K562 (cell line): ENCODE results near the gene LCA5L. TPM values are rescaled to one million over a fixed set of nuclear protein-coding genes. Genes with fewer than 3 reads are reported as not detected.

Source experiments
- ATF7 ChIP-seq: fragments of 450-650 bp; IDR thresholded peaks from 2 replicates; pipeline ENCODE4 v1.7.1; 2014; ENCODE audit warnings: mild to moderate bottlenecking, moderate library complexity
- BCL6 ChIP-seq: fragments of 250-450 bp; sonication (Bioruptor Pico); IDR thresholded peaks from 2 replicates; pipeline ENCODE4 v1.4.0; 2020
- CCNT2 ChIP-seq: IDR thresholded peaks from 2 replicates; pipeline ENCODE4 v1.6.1; 2011; ENCODE audit warnings: borderline replicate concordance, low read depth, mild to moderate bottlenecking, moderate library complexity, mixed read lengths, low read length; ENCODE audit not compliant: insufficient read length; ENCODE audit errors: extremely low read depth
- CEBPB ChIP-seq: fragments of 450-650 bp; IDR thresholded peaks from 2 replicates; pipeline ENCODE4 v1.6.1; 2016; ENCODE audit warnings: missing genetic modification characterization, missing compliant biosample characterization
- CTCFL ChIP-seq: IDR thresholded peaks from 2 replicates; pipeline ENCODE4 v1.6.1; 2011; ENCODE audit warnings: borderline replicate concordance, low read depth, mild to moderate bottlenecking, moderate library complexity, low read length; ENCODE audit not compliant: insufficient read depth, poor library complexity, severe bottlenecking
- EP300 ChIP-seq: IDR thresholded peaks from 2 replicates; pipeline ENCODE4 v1.6.1; 2012; ENCODE audit warnings: low read length, improper control_type of control experiment
- FOSL1 ChIP-seq: fragments of 200-800 bp; sonication (Bioruptor generic); conservative IDR thresholded peaks from 2 replicates; pipeline ENCODE4 v1.6.1; 2016; ENCODE audit warnings: missing genetic modification characterization, missing compliant biosample characterization
- FOXM1 ChIP-seq, 2 experiments: fragments of 450-650 bp in 1 of 2; sonication (generic) in 1 of 2; formaldehyde crosslinking in 1 of 2; IDR thresholded peaks; 2 replicates each; pipeline versions ENCODE4 v1.6.1 to v1.9.0; 2017 to 2022; ENCODE audit warnings: low read depth in 2 of 2, mild to moderate bottlenecking in 2 of 2, missing genetic modification reagents in 1 of 2, moderate library complexity in 1 of 2
- HNRNPLL ChIP-seq: fragments of 200-400 bp; formaldehyde crosslinking; IDR thresholded peaks from 2 replicates; pipeline ENCODE4 v1.6.1; 2017; ENCODE audit warnings: low read length, low read depth, mild to moderate bottlenecking; ENCODE audit not compliant: poor library complexity, severe bottlenecking
- MEIS2 ChIP-seq: fragments of 450-650 bp; IDR thresholded peaks from 2 replicates; pipeline ENCODE4 v1.6.1; 2014; ENCODE audit warnings: mild to moderate bottlenecking; ENCODE audit not compliant: partially characterized antibody
- MTA1 ChIP-seq: fragments of 450-650 bp; IDR thresholded peaks from 2 replicates; pipeline ENCODE4 v1.6.1; 2017; ENCODE audit warnings: borderline replicate concordance
- NFATC3 ChIP-seq: fragments of 450-650 bp; IDR thresholded peaks from 2 replicates; pipeline ENCODE4 v1.6.1; 2017; ENCODE audit warnings: mild to moderate bottlenecking
- PBX2 ChIP-seq, 2 experiments: IDR thresholded peaks in 1 of 2; conservative IDR thresholded peaks in 1 of 2; 2 replicates each; pipeline ENCODE4 v1.6.1; 2016; ENCODE audit warnings: low read depth in 2 of 2, mild to moderate bottlenecking in 1 of 2, missing compliant biosample characterization in 1 of 2, missing genetic modification characterization in 1 of 2, moderate library complexity in 1 of 2
- PCBP1 ChIP-seq: fragments of 200-400 bp; formaldehyde crosslinking; IDR thresholded peaks from 2 replicates; pipeline ENCODE4 v1.6.1; 2018; ENCODE audit warnings: mild to moderate bottlenecking, low read depth, low read length; ENCODE audit not compliant: poor library complexity, severe bottlenecking
- SMAD2 ChIP-seq: fragments of 150-350 bp; IDR thresholded peaks from 2 replicates; pipeline ENCODE4 v1.6.1; 2014; ENCODE audit warnings: low read depth, mild to moderate bottlenecking, low read length
- STAG1 ChIP-seq: sonication (generic); formaldehyde crosslinking; IDR thresholded peaks from 2 replicates; pipeline ENCODE4 v1.5.0; 2020; ENCODE audit warnings: missing genetic modification reagents, borderline replicate concordance
- STAT6 ChIP-seq: sonication (generic); formaldehyde crosslinking; IDR thresholded peaks from 2 replicates; pipeline ENCODE4 v1.8.1; 2023; ENCODE audit warnings: mild to moderate bottlenecking, missing genetic modification reagents
- ZNF384 ChIP-seq: IDR thresholded peaks from 2 replicates; pipeline ENCODE4 v1.6.1; 2012; ENCODE audit warnings: low read depth, low read length, improper control_type of control experiment
- ZNF695 ChIP-seq: fragments of 450-650 bp; formaldehyde crosslinking; IDR thresholded peaks from 2 replicates; pipeline ENCODE4 v1.4.0; 2020; ENCODE audit warnings: mild to moderate bottlenecking, moderate library complexity
- ZNF76 ChIP-seq: fragments of 250-450 bp; sonication (Bioruptor Pico); IDR thresholded peaks from 2 replicates; pipeline ENCODE4 v1.4.0; 2020; ENCODE audit warnings: mild to moderate bottlenecking, moderate library complexity, borderline replicate concordance
- polyA plus RNA-seq, 8 experiments: library from polyadenylated mRNA; depleted of rRNA in 4 of 8; stranded (reverse) in 5 of 8; unstranded in 3 of 8; fragments of >200 nt; fragmentation: Nextera tagmentation in 2 of 8; fragmentation: Illumina TruSeq in 1 of 8; extraction: Ambion mirVana in 2 of 8; extraction: Trizol in 1 of 8; gene quantifications; 2 replicates each; pipeline versions ENCODE4 v1.2.1 to v1.2.3, GENCODE V29; 2011 to 2014; ENCODE audit warnings: inconsistent platforms in 1 of 8, missing spikeins in 1 of 8
- total RNA-seq, 7 experiments: library from RNA; depleted of rRNA in 6 of 7; stranded (reverse); fragments of >200 nt in 6 of 7; fragmentation: Illumina TruSeq in 2 of 7; extraction: Trizol in 2 of 7; gene quantifications; 2 replicates each; pipeline versions ENCODE4 v1.2.1 to v1.2.3, GENCODE V29; 2011 to 2021; ENCODE audit warnings: low replicate concordance in 1 of 7

Gene LCA5L
- total and polyA plus RNA-seq, 9 of the 15 experiments (the other 6 are each of a cell fraction or from before 2014, with no cell fraction given) = 1.8 to 4.9 (median 3.8) TPM

- TF ChIP-seq CTCFL (no peak), FOSL1 (tag) (peak; percentile 95), STAG1 (CRISPR knock-in tag) (no peak), ZNF76 (no peak), NFATC3 (no peak), FOXM1 (IDR thresholded peaks at IDR 0.05; ENCODE audit: low read depth) (no peak), FOXM1 (CRISPR knock-in tag; IDR thresholded peaks at IDR 0.05; ENCODE audit: low read depth) (no peak), ATF7 (peak; percentile 25; the same call in 1 of the 2 replicates), HNRNPLL (no peak), MTA1 (peak; percentile 30; the same call in 1 of the 2 replicates), STAT6 (CRISPR knock-in tag) (no peak), PBX2 (CRISPR knock-in tag; IDR thresholded peaks at IDR 0.05; ENCODE audit: low read depth) (no peak), PBX2 (tag; conservative IDR thresholded peaks at IDR 0.05; ENCODE audit: low read depth) (peak; percentile 90), PCBP1 (no peak), SMAD2 (no peak), BCL6 (CRISPR knock-in tag) (no peak), CCNT2 (peak; percentile 44), MEIS2 (peak; percentile 97), CEBPB (tag) (no peak), EP300 (peak; percentile 34; the same call in 1 of the 2 replicates), ZNF384 (no peak), ZNF695 (CRISPR knock-in tag) (no peak)
Measured at GRCh38 chr21:39483917-39484316, 38.3 kb upstream of the LCA5L start (continued).
